Esophagus mucosa (tissue), 1 donor: ENCODE measurements around the gene KMT2E. TPM values are rescaled to one million over a fixed set of nuclear protein-coding genes. Genes with fewer than 3 reads are reported as not detected.
"Not testable (repeated sequence)": the region's sequence is repeated elsewhere in the genome, so short reads cannot be mapped to it uniquely, and the experiment has no call there.

Experiments
- ATAC-seq: fragments of 200-7000 bp; cut with Tn5 transposase; one replicate; pipeline ENCODE4 v1.9.1; 2020
- total RNA-seq: library from RNA; stranded (reverse); gene quantifications from one replicate; pipeline ENCODE4 v1.2.4, GENCODE V29; 2023
- donor health status: DM: yes; HTN: yes; CAD: no.

KMT2E gene
- 29.0 TPM for total RNA-seq

- ATAC-seq, result peak; percentile 62
Measured at GRCh38 chr7:105013816-105014692, at the start of gene KMT2E. Gene KMT2E, plus strand, starts transcription at chr7:105014205. Its CDS starts 26,748 bp downstream, at chr7:105040953.

- no peak for ATAC-seq
Measured at GRCh38 chr7:104964626-104965236, 49.3 kb upstream of the KMT2E start.

- ATAC-seq, result no peak
Measured at GRCh38 chr7:104966022-104966421, 48.0 kb upstream of the KMT2E start.

GRCh38 chr7:104967088-104967487, 46.9 kb upstream of the KMT2E start:
- ATAC-seq, result no peak

GRCh38 chr7:104967595-104967994, 46.4 kb upstream of the KMT2E start:
- no peak for ATAC-seq

- no peak for ATAC-seq
Measured at GRCh38 chr7:104968648-104969047, 45.4 kb upstream of the KMT2E start.

GRCh38 chr7:104969183-104969582, 44.8 kb upstream of the KMT2E start:
- no peak for ATAC-seq

GRCh38 chr7:104971290-104972071, 42.5 kb upstream of the KMT2E start:
- peak; percentile 90 for ATAC-seq

- ATAC-seq, result peak; percentile 33
Measured at GRCh38 chr7:104972500-104972899, 41.5 kb upstream of the KMT2E start.

GRCh38 chr7:104973227-104973626, 40.8 kb upstream of the KMT2E start:
- peak; percentile 21 for ATAC-seq

GRCh38 chr7:104973909-104974415, 40.0 kb upstream of the KMT2E start:
- ATAC-seq, result peak; percentile 35

- not testable (repeated sequence) for ATAC-seq
Measured at GRCh38 chr7:104975553-104975952, 38.5 kb upstream of the KMT2E start.

- ATAC-seq, result no peak
Measured at GRCh38 chr7:104976966-104977636, 36.9 kb upstream of the KMT2E start.

- ATAC-seq, result no peak
Measured at GRCh38 chr7:104978460-104978859, 35.5 kb upstream of the KMT2E start.

- ATAC-seq, result peak; percentile 35
Measured at GRCh38 chr7:104979167-104979841, 34.7 kb upstream of the KMT2E start.

GRCh38 chr7:104980440-104980839, 33.6 kb upstream of the KMT2E start:
- ATAC-seq, result peak; percentile 53

- peak; percentile 19 for ATAC-seq
Measured at GRCh38 chr7:104980841-104981671, 32.9 kb upstream of the KMT2E start.

- ATAC-seq, result no peak
Measured at GRCh38 chr7:104981672-104982037, 32.4 kb upstream of the KMT2E start.

- ATAC-seq, result no peak
Measured at GRCh38 chr7:104982308-104983075, 31.5 kb upstream of the KMT2E start.

GRCh38 chr7:104983076-104983577, 30.9 kb upstream of the KMT2E start:
- ATAC-seq, result no peak
